Muscle of back (tissue), 11 donors: Measurements from ENCODE around the gene NRG3. TPM values are rescaled to one million over a fixed set of nuclear protein-coding genes. Genes with fewer than 3 reads are reported as not detected.
"Not testable (repeated sequence)": the region's sequence is repeated elsewhere in the genome, so short reads cannot be mapped to it uniquely, and the experiment has no call there.

ENCODE experiments used
- DNase-seq, 3 donors: peaks; one replicate each; pipeline versions ENCODE4 v3.0.0 to v3.0.0-alpha.2; 2013
- polyA plus RNA-seq, 10 donors: library from polyadenylated mRNA; unstranded; fragments of 120-200 nt; gene quantifications; one replicate each; pipeline ENCODE4 v1.2.1, GENCODE V29; 2013; ENCODE audit not compliant: insufficient read length in 10 of 10

The NRG3 gene
- polyA plus RNA-seq, 10 donors: 0.12 to 0.64 (median 0.21) TPM

- DNase-seq: peak; percentile 29 to 80 (median 55)
Observed at GRCh38 chr10:82668221-82668895, 793.4 kb downstream of the NRG3 start.

- DNase-seq: peak in 1 of 3 donors; percentile 6
Observed at GRCh38 chr10:82674036-82674435, 799.0 kb downstream of the NRG3 start.

DNA sequence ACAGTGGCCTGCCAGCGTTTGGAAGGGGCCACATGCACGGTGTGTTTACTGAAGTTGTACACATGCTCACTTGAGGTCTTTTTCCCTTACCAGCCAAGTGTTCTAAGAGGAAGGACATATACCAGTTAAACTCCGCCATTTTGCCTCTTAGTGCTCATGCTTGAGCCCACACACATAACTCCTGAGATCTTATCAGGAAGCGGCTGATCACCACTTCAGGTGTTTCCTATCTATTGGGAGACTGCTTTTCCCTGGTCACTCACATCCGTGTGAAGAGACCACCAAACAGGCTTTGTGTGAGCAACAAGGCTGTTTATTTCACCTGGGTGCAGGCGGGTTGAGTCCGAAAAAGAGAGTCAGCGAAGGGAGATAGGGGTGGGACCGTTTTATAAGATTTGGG, 802.9 kb downstream of the NRG3 start:
- not testable (repeated sequence) for DNase-seq

- not testable (repeated sequence) for DNase-seq
Observed at GRCh38 chr10:82678451-82678850, 803.5 kb downstream of the NRG3 start.

GRCh38 chr10:82680608-82681007, 805.6 kb downstream of the NRG3 start:
- no peak for DNase-seq

DNA sequence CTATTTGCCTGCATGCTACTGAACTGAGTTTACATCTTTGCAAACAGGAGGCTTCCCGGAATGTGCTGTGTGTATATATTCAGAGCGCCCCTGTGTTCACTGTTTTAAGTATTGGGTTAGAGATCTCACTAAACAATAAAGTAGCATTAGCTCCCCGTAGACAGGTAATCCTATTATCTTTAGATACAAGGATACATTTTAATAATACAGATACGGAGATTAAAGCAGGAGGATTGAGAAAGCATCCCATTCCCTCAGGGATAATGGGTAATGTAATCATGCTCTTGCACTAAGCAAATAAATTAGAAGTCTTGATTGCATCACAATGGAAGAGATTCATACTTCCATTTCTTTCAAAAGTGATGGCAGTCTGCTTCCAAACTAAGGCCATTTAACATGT, 809.0 kb downstream of the NRG3 start:
- no peak for DNase-seq

- DNase-seq: no peak
Observed at GRCh38 chr10:82685087-82685486, 810.1 kb downstream of the NRG3 start.

DNA sequence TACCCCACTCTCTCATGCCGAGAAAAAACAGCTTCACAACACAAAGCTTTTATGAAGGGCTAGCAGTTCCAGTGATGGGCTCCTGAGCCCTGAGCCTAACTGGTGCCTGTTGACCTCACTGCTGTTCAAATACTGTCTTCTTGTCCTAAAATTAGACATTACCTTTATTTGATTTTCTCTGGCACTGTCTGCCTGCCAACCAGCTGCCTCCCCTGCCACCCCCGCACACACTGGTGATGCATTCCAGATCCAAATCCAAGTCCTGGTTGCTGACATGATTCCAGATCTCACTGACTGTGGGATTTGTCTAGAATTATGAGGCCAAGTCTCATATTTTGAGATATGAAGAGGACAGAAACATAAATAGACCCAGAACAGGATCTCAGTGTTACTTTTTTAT, 816.2 kb downstream of the NRG3 start:
- no peak for DNase-seq

GRCh38 chr10:82692458-82692857, 817.5 kb downstream of the NRG3 start:
- DNase-seq: no peak

- DNase-seq: no peak
Observed at GRCh38 chr10:82721831-82722230, 846.8 kb downstream of the NRG3 start.

GRCh38 chr10:82722273-82722672, 847.3 kb downstream of the NRG3 start:
- DNase-seq: no peak

DNA sequence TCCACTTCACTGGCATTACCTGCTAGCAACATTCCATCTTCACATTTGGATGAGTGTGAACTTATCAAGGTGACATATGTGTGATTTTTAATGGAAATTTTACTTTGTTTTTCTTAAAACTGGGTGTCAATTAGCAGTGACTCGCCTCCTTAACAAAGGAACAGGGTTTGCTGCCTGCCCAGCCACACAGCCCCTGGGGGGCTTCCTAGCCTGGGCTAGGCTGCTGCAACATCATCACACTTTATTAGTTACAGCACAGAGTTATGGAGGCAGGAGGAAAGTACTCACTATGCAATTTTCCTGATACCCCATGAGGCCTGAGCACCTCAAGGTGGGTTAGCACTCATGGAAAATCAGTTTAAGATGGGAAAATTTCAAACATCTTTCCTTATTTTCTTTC, 861.3 kb downstream of the NRG3 start:
- DNase-seq: no peak

- no peak for DNase-seq
Observed at GRCh38 chr10:82737549-82737948, 862.6 kb downstream of the NRG3 start.

DNA sequence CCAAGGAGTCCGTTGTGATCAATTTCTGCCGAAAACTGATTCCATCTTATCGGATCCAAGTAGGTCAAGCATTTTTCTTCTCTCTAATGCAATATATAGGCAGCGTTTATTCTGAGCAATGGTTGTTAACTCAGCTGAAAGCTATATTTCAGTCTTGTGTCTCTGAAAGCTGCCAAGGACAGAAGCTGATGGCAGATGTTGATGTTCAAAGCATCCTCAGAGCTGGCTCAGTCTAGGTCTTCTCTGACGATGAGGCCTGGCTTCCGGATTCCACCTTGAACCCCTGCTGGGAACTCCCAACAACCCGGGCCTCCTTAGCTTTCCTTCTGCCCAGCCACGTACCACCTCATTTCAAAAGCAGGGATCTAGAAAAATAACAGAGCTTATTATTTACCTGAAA, 863.6 kb downstream of the NRG3 start:
- peak in 2 of 3 donors; percentile 1 to 23 for DNase-seq

- peak in 1 of 3 donors; percentile 23 for DNase-seq
Observed at GRCh38 chr10:82742478-82742877, 867.5 kb downstream of the NRG3 start.

- no peak for DNase-seq
Observed at GRCh38 chr10:82742898-82743297, 867.9 kb downstream of the NRG3 start.

DNA sequence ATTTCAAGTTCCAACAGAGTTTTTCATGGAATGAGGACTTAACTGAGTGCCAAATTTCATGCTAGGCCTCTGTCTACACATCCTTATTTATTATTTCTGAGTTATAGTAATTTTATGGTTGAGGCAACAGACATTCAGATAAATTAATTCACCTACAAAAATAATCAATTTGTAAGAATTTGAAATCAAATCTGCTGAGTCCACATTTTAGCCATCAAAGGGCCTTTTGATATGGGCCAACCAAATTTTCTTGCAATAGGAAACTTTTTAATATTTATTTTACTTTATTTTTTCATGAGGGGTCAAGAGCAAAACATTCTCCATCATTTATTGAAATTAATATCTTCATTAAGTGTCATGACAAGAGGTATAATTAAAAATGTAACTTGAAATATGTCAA, 875.5 kb downstream of the NRG3 start:
- DNase-seq: no peak

DNA sequence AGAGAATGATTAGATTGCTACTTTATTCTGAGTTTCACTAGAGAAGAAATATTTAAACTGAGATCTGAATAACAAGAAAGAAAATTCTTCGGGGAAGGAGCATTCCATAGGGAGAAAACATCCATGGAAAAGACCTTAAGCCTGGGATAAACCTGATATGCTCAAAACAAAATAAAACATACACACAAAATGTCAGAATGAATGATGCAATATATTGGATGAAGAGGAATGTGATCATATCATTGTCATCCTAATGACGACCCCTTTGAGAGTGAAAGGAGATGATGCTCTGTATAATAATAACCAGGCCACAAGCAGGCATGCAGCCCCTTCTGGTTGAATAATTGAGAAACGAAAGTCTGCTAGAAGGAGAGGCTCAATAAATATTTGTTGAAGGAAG, 882.4 kb downstream of the NRG3 start:
- no peak for DNase-seq

GRCh38 chr10:82757901-82758300, 882.9 kb downstream of the NRG3 start:
- no peak for DNase-seq

DNA sequence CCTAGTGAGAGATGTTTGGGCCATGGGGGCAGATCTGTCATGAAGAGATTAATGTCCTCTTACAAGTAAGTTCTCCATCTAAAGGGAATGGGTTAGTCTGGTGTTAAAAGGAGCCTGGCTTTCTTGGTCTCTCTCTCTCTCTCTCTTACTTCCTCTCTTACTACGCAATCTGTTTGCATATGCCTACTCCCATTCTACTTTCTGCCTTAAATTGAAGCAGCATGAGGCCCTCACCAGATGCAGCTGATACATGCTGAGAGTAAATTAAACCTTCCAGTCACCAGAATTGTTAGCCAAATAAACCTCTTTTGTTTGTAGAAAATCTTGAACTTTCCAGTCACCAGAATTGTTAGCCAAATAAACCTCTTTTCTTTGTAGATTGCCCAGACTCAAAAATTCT, 884.1 kb downstream of the NRG3 start:
- no peak for DNase-seq

DNA sequence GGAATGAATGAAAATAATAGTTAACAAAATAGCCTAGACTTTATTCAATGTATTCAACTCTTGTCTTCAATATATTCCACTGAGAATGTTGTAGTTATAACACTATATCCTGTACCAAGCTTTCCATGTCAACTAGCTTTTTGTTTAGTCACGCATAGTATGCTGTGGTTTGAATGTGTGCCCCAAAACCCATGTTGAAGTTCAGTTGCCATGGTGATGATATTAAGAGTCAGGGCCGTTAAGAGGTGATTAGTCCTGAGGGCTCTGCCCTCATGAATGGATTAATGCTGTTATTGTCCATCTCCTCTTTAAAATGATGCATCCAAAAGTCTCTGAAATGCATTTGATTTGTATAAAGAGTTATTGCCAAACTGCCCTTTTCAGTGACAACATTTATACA, 887.6 kb downstream of the NRG3 start:
- DNase-seq: no peak

DNA sequence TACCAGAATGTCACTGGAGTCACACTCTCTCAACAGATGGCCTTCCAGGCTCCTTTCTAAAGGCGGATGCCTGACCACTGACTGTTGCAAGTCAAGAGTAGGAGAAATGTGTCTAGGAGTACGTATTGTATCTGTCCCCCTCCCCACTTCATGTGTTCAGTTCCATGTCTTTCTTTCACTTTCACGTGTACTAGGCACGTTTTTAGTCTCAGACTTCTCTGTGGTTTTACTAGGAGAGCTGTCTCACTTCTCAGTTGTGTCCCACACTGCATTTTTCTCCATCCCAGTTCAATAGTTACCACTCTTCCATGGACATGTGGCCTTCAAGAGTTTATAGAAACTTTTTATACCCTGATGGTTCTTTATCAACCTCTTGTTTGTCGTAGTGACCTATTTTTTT, 893.0 kb downstream of the NRG3 start:
- no peak for DNase-seq

GRCh38 chr10:82778908-82779307, 903.9 kb downstream of the NRG3 start:
- no peak for DNase-seq

DNA sequence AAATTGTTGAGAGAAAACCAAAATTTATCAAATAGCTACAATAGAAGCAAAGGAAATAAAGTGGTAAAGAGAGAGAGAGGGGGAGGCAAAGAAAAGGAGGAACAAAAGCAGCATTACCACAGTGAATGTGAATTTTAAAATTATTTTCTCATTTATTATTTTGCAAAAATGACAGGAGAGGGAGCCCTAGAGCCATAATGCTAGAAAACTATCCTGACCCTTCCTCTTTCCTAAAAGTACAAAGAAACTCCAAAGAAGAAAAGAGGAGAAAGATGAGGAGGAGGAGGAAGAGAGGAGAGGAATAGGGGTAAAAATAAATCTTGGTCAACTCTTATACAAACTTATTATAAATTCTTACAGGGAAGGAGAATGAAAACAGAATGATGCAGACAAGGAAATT, 921.5 kb downstream of the NRG3 start:
- peak; percentile 6 to 53 (median 26) for DNase-seq
